ENCODE results near the gene CHI3L2. TPM values are rescaled to one million over a fixed set of nuclear protein-coding genes. Genes with fewer than 3 reads are reported as not detected.
A peak's percentile ranks its signal among the peaks of the same experiment; 100 is the strongest.

CHI3L2 gene
- total and polyA plus RNA-seq, 10 of the 15 experiments (the other 5 are each of a cell fraction or from before 2014, with no cell fraction given): 37.1 to 508 (median 98.3) TPM

DNA sequence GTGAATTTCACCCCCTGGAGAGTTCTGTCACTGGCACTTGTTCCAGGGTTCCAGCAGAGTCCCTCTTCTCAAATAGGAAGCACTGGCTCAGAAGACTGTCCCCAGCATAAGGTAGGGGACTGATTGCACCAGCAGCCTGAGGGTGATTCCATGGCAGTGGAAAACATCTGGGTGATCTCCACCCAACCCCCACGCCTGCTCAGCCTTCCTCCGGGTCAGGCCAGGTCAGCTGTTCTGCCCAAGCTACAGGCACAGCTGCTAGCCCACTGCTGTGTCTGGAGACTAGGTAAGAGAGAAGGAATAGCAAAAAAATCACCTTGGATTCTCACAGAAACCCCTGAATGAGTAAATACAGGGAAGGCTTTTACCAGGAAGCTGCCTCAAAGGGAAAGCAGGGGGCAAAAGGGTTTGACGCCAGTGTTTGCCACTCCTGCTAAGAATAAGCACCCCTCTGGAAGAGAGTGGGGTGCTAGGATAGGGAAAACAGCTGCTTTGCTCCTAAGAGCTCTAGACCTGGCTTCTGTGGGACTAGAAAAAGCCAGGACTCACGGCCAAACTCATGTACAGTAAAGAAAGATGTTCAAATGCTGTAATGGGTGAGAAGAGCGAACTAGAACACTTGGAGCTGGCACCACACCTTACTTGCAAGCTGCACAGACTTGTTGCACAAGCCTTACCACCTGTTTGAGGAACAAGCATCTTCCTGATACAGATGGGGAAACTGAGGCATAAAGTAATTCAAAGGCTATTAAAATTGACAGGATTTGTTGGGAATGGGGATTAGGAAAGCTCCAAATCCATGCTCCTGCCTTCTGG, 26.0 kb upstream of the CHI3L2 start (continued):
- no peak for TF ChIP-seq RAD51 (IDR thresholded peaks at IDR 0.05)
- TF ChIP-seq TARDBP (IDR thresholded peaks at IDR 0.05; ENCODE audit: borderline replicate concordance): 0 out of 2 replicates have a peak, but pooled peaks have one; percentile 20
- no peak for TF ChIP-seq LARP7 (IDR thresholded peaks at IDR 0.05)
- TF ChIP-seq SIX5 (IDR thresholded peaks at IDR 0.05; ENCODE audit: low read depth, low read length, severe bottlenecking): no peak
- peak; percentile 87 for TF ChIP-seq POLR2A (IDR thresholded peaks at IDR 0.05; ENCODE audit: low read depth, low read length)
- no peak for TF ChIP-seq ETV6 (conservative IDR thresholded peaks at IDR 0.05 in 1 of 2, IDR thresholded peaks at IDR 0.05 in 1 of 2; ENCODE audit: borderline replicate concordance in 1 of 2, low read depth in 1 of 2)
- TF ChIP-seq RB1 (IDR thresholded peaks at IDR 0.05; ENCODE audit: borderline replicate concordance): no peak
- TF ChIP-seq NRF1 (conservative IDR thresholded peaks at IDR 0.05; ENCODE audit: low read depth, low read length): no peak
- TF ChIP-seq, protein P1, sequence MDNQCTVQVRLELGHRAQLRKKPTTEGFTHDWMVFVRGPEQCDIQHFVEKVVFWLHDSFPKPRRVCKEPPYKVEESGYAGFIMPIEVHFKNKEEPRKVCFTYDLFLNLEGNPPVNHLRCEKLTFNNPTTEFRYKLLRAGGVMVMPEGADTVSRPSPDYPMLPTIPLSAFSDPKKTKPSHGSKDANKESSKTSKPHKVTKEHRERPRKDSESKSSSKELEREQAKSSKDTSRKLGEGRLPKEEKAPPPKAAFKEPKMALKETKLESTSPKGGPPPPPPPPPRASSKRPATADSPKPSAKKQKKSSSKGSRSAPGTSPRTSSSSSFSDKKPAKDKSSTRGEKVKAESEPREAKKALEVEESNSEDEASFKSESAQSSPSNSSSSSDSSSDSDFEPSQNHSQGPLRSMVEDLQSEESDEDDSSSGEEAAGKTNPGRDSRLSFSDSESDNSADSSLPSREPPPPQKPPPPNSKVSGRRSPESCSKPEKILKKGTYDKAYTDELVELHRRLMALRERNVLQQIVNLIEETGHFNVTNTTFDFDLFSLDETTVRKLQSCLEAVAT (IDR thresholded peaks at IDR 0.05): peak; percentile 56
- peak; percentile 41; the same call in 1 of the 2 replicates for TF ChIP-seq SMAD5 (IDR thresholded peaks at IDR 0.05; ENCODE audit: low read depth)
- TF ChIP-seq YY1 (IDR thresholded peaks at IDR 0.05; ENCODE audit: low read depth, low read length): no peak
- peak; percentile 49 for TF ChIP-seq POLR2AphosphoS2 (IDR thresholded peaks at IDR 0.05; ENCODE audit: low read depth, low read length)
- no peak for TF ChIP-seq BCL11A (IDR thresholded peaks at IDR 0.05; ENCODE audit: low read depth, low read length)
- no peak for TF ChIP-seq ZNF384 (IDR thresholded peaks at IDR 0.05; ENCODE audit: borderline replicate concordance, low read depth, low read length)
- no peak for TF ChIP-seq KAT2A (conservative IDR thresholded peaks at IDR 0.05; ENCODE audit: control insufficient read depth, low read depth, low read length)
- TF ChIP-seq NFYB (IDR thresholded peaks at IDR 0.05; ENCODE audit: insufficient read depth, low read depth, low read length): no peak
- 0 out of 2 replicates have a peak, but pooled peaks have one; percentile 37 for TF ChIP-seq SIN3A (IDR thresholded peaks at IDR 0.05; ENCODE audit: low read depth, low read length)
- TF ChIP-seq CHD1 (IDR thresholded peaks at IDR 0.05; ENCODE audit: low read depth, low read length): peak; percentile 44; the same call in 1 of the 2 replicates
- TF ChIP-seq, protein P2, sequence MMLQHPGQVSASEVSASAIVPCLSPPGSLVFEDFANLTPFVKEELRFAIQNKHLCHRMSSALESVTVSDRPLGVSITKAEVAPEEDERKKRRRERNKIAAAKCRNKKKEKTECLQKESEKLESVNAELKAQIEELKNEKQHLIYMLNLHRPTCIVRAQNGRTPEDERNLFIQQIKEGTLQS (IDR thresholded peaks at IDR 0.05; ENCODE audit: borderline replicate concordance, extremely low read depth, low read depth, low read length): no peak
- TF ChIP-seq, protein P3, sequence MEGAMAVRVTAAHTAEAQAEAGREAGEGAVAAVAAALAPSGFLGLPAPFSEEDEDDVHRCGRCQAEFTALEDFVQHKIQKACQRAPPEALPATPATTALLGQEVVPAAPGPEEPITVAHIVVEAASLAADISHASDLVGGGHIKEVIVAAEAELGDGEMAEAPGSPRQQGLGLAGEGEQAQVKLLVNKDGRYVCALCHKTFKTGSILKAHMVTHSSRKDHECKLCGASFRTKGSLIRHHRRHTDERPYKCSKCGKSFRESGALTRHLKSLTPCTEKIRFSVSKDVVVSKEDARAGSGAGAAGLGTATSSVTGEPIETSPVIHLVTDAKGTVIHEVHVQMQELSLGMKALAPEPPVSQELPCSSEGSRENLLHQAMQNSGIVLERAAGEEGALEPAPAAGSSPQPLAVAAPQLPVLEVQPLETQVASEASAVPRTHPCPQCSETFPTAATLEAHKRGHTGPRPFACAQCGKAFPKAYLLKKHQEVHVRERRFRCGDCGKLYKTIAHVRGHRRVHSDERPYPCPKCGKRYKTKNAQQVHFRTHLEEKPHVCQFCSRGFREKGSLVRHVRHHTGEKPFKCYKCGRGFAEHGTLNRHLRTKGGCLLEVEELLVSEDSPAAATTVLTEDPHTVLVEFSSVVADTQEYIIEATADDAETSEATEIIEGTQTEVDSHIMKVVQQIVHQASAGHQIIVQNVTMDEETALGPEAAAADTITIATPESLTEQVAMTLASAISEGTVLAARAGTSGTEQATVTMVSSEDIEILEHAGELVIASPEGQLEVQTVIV (IDR thresholded peaks at IDR 0.05; ENCODE audit: borderline replicate concordance, partially characterized antibody): no peak
- TF ChIP-seq GATAD2B (conservative IDR thresholded peaks at IDR 0.05; ENCODE audit: low read depth): no peak
- TF ChIP-seq MEF2A (IDR thresholded peaks at IDR 0.05; ENCODE audit: insufficient read depth, low read depth, low read length): no peak

Data from GM12878 (cell line).